Chondrocyte (in vitro differentiated cells): ENCODE data around the gene RPL11. TPM values are rescaled to one million over a fixed set of nuclear protein-coding genes. Genes with fewer than 3 reads are reported as not detected.
"Not testable (repeated sequence)": the region's sequence is repeated elsewhere in the genome, so short reads cannot be mapped to it uniquely, and the experiment has no call there.

Source experiments
- DNase-seq: peaks from one replicate; pipeline ENCODE4 v3.0.0; 2021; ENCODE audit warnings: mixed read lengths, low spot score
- H3K27ac Mint-ChIP-seq: one replicate; pipeline ENCODE4 v1.8.0; 2021; ENCODE audit warnings: mild to moderate bottlenecking, moderate library complexity, mixed read lengths; ENCODE audit not compliant: unreplicated experiment
- H3K27me3 Mint-ChIP-seq: 2 replicates; pipeline ENCODE4 v1.8.0; 2021; ENCODE audit warnings: low read depth, mixed read lengths
- H3K36me3 Mint-ChIP-seq: 2 replicates; pipeline ENCODE4 v1.8.0; 2021; ENCODE audit warnings: low read depth, mixed read lengths
- H3K4me1 Mint-ChIP-seq: 2 replicates; pipeline ENCODE4 v1.8.0; 2021; ENCODE audit warnings: low read depth, mild to moderate bottlenecking, mixed read lengths
- H3K4me3 Mint-ChIP-seq: one replicate; pipeline ENCODE4 v1.8.0; 2021; ENCODE audit warnings: mild to moderate bottlenecking, moderate library complexity, mixed read lengths; ENCODE audit not compliant: unreplicated experiment
- H3K9me3 Mint-ChIP-seq: 2 replicates; pipeline ENCODE4 v1.8.0; 2021; ENCODE audit warnings: low read depth, mixed read lengths
- total RNA-seq: library from RNA; stranded (reverse); gene quantifications from 3 replicates; pipeline ENCODE4 v1.2.1, GENCODE V29; 2021
- TF ChIP-seq, protein P1 (sequence below): fragments of 200-600 bp; sonication (generic); IDR thresholded peaks from 2 replicates; pipeline ENCODE4 v1.5.0; 2021; ENCODE audit warnings: antibody characterized with exemption, mild to moderate bottlenecking, moderate library complexity

Gene RPL11
- total RNA-seq, 1 donor from 2014 or later: 485 TPM

DNA sequence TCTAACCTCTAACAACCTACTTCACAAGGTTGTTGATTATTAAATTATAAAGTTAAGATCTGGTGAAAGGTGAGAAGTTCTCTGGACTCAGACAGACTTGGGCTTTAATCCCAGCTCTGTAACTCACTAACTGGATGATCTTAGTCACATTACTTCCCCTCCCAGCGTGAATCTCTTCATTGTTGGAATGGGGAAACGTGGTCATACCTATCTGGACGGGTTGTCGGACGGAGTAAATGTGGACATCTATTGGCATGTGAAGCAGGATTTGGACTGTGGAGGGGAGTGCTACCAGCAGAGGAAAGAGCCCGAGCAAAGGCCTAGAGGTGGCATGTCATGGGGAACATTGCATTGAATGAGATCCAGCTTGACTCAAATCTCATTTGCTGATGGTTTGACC lies 45.1 kb upstream of the RPL11 start:
- no peaks in the 10 kb centered on the region for H3K36me3 Mint-ChIP-seq
- H3K4me3 Mint-ChIP-seq: no peak overlapping the region
- H3K27ac Mint-ChIP-seq: no peak overlapping the region
- no peak for DNase-seq
- no peaks in the 10 kb centered on the region for H3K9me3 Mint-ChIP-seq
- peaks cover 22% of the 10 kb centered on the region for H3K4me1 Mint-ChIP-seq
- TF ChIP-seq, protein P1, sequence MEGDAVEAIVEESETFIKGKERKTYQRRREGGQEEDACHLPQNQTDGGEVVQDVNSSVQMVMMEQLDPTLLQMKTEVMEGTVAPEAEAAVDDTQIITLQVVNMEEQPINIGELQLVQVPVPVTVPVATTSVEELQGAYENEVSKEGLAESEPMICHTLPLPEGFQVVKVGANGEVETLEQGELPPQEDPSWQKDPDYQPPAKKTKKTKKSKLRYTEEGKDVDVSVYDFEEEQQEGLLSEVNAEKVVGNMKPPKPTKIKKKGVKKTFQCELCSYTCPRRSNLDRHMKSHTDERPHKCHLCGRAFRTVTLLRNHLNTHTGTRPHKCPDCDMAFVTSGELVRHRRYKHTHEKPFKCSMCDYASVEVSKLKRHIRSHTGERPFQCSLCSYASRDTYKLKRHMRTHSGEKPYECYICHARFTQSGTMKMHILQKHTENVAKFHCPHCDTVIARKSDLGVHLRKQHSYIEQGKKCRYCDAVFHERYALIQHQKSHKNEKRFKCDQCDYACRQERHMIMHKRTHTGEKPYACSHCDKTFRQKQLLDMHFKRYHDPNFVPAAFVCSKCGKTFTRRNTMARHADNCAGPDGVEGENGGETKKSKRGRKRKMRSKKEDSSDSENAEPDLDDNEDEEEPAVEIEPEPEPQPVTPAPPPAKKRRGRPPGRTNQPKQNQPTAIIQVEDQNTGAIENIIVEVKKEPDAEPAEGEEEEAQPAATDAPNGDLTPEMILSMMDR: no peak
- peaks cover 13% of the 10 kb centered on the region for H3K27me3 Mint-ChIP-seq

DNA sequence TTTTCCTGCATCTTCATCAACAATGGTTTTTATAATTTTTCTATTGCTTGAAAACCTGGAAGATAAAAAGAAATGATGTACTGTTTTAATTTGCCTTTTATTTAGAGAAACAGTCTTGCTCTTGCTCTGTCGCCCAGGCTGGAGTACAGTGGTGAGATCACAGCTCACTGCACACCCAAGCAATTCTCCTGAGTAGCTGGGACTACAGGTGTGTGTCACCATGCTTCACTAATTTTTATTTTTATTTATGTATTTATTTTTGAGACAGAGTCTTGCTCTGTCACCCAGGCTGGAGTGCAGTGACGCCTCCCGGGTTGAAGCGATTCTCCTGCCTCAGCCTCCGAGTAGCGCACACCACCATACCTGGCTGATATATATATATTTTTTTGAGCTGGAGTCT lies 43.0 kb upstream of the RPL11 start:
- Mint-ChIP-seq H3K9me3 (no peaks in the 10 kb centered on the region), H3K4me1 (peaks cover 21% of the 10 kb centered on the region), H3K27ac (no peak overlapping the region), H3K4me3 (no peak overlapping the region), H3K27me3 (peaks cover 13% of the 10 kb centered on the region), H3K36me3 (no peaks in the 10 kb centered on the region)
- TF ChIP-seq, protein P1: no peak
- no peak for DNase-seq

DNA sequence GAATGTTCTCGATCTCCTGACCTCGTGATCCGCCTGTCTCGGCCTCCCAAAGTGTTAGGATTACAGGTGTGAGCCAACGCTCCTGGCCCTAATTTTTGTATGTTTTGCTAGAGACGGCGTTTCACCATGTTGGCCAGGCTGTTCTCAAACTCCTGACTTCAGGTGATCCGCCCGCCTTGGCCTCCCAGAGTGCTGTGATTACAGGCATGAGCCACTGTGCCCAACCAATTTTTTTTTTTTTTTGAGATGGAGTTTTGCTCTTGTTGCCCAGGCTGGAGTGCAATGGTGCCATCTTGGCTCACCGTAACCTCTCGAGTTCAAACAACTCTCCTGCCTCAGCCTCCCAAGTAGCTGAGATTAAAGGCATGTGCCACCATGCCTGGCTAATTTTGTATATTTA lies 42.4 kb upstream of the RPL11 start:
- not testable (repeated sequence) for H3K36me3 Mint-ChIP-seq, H3K9me3 Mint-ChIP-seq, H3K4me3 Mint-ChIP-seq, H3K27ac Mint-ChIP-seq, DNase-seq
- H3K4me1 Mint-ChIP-seq: peaks cover 15% of the 10 kb centered on the region
- H3K27me3 Mint-ChIP-seq: peaks cover 19% of the 10 kb centered on the region

DNA sequence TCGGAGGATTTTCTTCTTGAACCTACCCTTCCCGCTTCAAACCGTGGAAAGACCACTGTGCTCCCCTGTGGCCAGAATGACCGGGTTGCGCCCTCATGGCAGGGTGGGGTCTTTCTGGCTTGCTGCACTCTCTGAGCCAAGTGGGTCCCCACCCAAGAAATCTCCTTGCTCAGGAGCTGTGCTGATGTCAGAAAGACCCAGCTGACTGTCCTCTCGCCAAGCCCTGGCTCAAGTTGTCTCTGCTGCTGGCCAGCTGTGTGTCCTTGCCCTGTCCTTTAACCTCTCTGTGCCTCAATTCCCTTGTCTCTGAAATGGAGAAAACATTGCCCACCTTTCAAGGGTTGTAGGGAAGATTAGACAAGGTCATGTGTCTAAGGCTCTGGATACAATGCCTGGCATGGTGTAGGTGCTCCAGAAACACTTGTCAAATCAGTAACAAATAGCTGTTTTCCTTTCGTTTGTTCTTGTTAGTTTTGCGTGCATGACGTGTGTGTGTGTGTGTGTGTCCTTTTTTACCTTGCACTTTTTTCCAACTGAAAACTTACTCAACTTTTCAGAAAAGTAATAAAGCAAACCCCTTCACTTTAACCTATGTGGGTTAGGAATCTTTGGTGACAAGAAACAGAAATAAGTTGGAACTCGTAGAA lies 41.1 kb upstream of the RPL11 start:
- peaks cover 6% of the 10 kb centered on the region for H3K4me1 Mint-ChIP-seq
- no peak overlapping the region for H3K27ac Mint-ChIP-seq
- H3K4me3 Mint-ChIP-seq: no peak overlapping the region
- no peak for DNase-seq
- H3K9me3 Mint-ChIP-seq: no peaks in the 10 kb centered on the region
- peaks cover 25% of the 10 kb centered on the region for H3K27me3 Mint-ChIP-seq
- TF ChIP-seq, protein P1: no peak
- no peaks in the 10 kb centered on the region for H3K36me3 Mint-ChIP-seq

DNA sequence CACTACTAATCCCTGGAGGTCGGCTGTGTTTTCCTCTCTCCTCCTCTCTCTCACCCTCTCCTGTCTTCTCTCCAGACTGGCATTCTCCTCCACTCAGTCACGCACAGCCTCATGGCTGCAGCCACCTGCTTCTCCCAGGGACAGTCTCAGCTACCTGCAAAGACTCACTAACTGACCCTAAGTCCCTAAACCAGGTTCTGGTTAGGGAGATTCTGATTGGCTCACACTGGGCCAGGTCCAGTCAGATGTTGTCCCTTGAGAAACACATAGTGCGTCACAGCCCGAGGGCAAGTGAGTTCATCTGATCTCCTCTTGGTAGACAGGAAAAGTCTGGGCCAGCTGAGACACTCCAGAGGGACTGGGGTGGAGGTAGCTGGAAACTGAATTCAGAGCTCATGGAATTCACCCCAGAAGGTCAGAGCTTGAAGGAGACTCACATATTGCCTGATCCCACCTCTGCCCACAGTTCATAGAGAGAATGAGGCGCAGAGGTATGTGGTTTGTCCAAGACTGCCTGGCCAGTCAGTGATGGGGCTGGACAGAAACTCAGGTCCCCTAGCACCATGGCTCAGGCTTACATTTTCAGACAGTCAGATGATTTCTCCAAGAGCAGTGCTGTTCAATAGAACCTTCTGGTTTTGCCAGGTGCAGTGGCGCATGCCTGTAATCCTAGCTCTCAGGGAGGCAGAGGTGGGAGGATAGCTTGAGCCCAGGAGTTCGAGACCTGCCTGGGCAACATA lies 40.4 kb upstream of the RPL11 start:
- Mint-ChIP-seq H3K27me3 (peaks cover 25% of the 10 kb centered on the region), H3K27ac (no peak overlapping the region), H3K9me3 (no peaks in the 10 kb centered on the region), H3K36me3 (no peaks in the 10 kb centered on the region), H3K4me1 (peaks cover 6% of the 10 kb centered on the region), H3K4me3 (no peak overlapping the region)
- TF ChIP-seq, protein P1: no peak
- no peak for DNase-seq
